Kidney epithelial cell (primary cell): Measurements from ENCODE around the gene HTRA2. TPM values are rescaled to one million over a fixed set of nuclear protein-coding genes. Genes with fewer than 3 reads are reported as not detected.
A peak's percentile ranks its signal among the peaks of the same experiment; 100 is the strongest.

Experiments
- DNase-seq: peaks from one replicate; pipeline ENCODE4 v3.0.0-alpha.2; 2010; ENCODE audit warnings: low read depth
- H3K27me3 ChIP-seq: 2 replicates; pipeline ENCODE4 v1.6.0; 2011; ENCODE audit warnings: low read length; ENCODE audit not compliant: control insufficient read depth, insufficient read depth
- H3K36me3 ChIP-seq: 2 replicates; pipeline ENCODE4 v1.5.1; 2011; ENCODE audit warnings: low read length; ENCODE audit not compliant: control insufficient read depth, insufficient read depth
- H3K4me3 ChIP-seq: 2 replicates; pipeline ENCODE4 v1.5.1; 2011; ENCODE audit warnings: low read depth, mild to moderate bottlenecking, control low read depth, low read length
- total RNA-seq: library from RNA; depleted of rRNA; stranded (reverse); fragments of >200 nt; gene quantifications from 2 replicates; pipeline ENCODE4 v1.2.3, GENCODE V29; 2015
- TF ChIP-seq, protein P1 (sequence below): IDR thresholded peaks from 2 replicates; pipeline ENCODE4 v1.5.1; 2011; ENCODE audit warnings: mild to moderate bottlenecking, moderate library complexity, low read length, control low read depth, inconsistent platforms; ENCODE audit not compliant: insufficient read depth, poor library complexity, severe bottlenecking

Gene HTRA2
- total RNA-seq, 1 donor from 2014 or later, result 35.1 TPM

DNA sequence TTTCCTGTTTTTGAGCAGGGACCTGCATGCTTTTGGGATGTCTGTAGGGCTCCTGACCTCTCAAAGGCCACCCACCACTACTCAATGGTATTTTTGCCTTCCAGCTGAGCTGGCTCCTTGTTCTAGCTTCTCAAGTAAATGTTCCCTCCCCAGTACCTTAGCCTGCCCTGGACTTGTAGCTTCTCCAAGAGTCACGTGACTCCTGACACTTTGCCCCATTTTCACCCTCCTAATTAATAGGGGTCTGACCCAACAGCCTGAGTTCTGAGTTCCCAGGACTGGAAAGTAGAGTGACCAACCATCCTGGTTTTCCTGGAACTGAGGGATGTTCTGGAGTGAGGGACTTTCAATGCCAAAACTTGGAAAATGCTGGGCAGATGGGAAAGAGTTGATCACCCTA lies 34.3 kb upstream of the HTRA2 start:
- Histone ChIP-seq H3K27me3 (peaks cover 31% of the 10 kb centered on the region), H3K4me3 (no peak overlapping the region), H3K36me3 (peaks cover 1% of the 10 kb centered on the region)
- no peak for DNase-seq
- TF ChIP-seq, protein P1, sequence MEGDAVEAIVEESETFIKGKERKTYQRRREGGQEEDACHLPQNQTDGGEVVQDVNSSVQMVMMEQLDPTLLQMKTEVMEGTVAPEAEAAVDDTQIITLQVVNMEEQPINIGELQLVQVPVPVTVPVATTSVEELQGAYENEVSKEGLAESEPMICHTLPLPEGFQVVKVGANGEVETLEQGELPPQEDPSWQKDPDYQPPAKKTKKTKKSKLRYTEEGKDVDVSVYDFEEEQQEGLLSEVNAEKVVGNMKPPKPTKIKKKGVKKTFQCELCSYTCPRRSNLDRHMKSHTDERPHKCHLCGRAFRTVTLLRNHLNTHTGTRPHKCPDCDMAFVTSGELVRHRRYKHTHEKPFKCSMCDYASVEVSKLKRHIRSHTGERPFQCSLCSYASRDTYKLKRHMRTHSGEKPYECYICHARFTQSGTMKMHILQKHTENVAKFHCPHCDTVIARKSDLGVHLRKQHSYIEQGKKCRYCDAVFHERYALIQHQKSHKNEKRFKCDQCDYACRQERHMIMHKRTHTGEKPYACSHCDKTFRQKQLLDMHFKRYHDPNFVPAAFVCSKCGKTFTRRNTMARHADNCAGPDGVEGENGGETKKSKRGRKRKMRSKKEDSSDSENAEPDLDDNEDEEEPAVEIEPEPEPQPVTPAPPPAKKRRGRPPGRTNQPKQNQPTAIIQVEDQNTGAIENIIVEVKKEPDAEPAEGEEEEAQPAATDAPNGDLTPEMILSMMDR, result no peak

- no peak overlapping the region for H3K4me3 ChIP-seq
Measured at GRCh38 chr2:74496997-74497776, 32.5 kb upstream of the HTRA2 start.

GRCh38 chr2:74497777-74498499 lies 31.8 kb upstream of the HTRA2 start:
- peak overlapping the region; percentile 25 for H3K4me3 ChIP-seq

More at GRCh38 chr2:74496997-74497776, 32.5 kb upstream of the HTRA2 start:
- Histone ChIP-seq H3K36me3 (peaks cover 1% of the 10 kb centered on the region), H3K27me3 (peaks cover 44% of the 10 kb centered on the region)
- TF ChIP-seq, protein P1, result no peak
- DNase-seq, result no peak

DNA sequence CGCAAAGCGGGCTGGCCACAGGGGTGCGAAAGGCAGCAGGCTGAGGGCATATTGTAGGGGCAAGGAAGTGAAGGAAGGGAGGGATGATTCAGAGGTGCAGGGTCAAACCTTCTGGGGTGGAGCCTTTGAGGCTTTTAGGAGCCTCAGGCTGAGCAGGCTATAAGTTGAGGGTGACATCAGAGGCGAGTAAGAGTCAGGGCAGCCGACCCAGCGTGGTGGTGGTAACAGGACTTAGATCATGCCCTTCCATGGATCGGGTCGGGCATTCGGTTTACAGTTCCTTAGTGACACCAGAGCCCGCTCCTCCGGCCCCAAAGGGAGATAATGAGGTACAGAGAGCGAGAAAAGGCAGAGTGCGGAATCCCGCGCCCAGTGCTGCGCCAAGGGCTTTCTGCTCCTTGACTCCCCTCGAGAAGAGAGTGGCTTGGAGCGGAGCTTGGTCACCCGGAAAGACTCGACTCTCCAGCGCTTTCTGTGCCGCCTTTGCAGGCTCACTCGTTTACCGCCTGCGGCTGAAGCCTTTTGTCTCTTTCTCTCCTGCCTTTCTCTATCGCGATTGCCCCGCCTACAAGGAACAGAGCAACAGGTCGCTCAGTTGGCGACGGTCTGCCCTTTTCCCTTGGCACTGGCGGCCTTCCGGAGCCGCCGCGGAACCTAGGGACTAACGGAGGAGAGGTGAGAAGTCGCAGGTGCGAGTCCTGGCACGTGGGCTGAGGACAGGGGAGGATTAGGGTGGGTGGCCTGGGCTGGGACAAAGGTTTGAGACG lies 31.1 kb upstream of the HTRA2 start:
- TF ChIP-seq, protein P1, result no peak
- Histone ChIP-seq H3K4me3 (peak overlapping the region; percentile 25), H3K36me3 (no peaks in the 10 kb centered on the region), H3K27me3 (peaks cover 48% of the 10 kb centered on the region)
- no peak for DNase-seq

More at GRCh38 chr2:74497777-74498499, 31.8 kb upstream of the HTRA2 start:
- Histone ChIP-seq H3K36me3 (peaks cover 1% of the 10 kb centered on the region), H3K27me3 (peaks cover 48% of the 10 kb centered on the region)
- no peak for DNase-seq
- TF ChIP-seq, protein P1, result no peak

DNA sequence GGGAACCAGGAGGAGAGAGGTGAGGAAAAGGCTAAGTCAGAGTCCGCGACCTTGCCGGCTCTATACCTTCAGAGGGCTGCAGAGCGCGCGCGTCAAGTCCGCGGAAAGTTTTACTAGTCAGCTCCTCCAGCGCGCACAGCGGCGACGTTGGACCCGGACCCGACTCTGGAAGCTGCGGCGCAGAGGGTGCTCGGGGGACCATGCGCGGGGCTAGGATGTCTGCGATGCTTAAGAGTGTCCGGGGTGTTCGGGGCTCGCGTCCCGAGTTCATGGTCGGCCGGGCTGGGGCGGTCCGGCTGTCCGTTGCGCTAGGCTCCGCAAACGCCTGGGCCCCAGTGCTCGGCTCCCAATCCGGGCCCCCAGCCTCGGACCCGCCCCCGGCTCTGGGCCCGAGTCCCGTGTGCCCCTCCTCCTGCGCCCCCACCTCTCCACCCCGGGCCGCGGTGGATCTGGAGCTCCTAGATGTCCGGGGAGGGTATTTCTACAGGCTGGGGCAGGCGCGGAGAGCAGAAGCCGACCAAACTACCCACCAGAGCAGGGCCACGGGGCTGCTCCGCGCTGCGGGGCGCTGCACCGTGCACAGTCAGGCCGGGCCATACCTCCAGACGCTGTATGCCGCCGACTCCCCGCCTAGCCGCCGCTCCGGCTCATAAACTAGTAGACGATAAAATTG lies 30.3 kb upstream of the HTRA2 start, which contains the start of gene LBX2:
TSS of gene LBX2 (minus strand) at position 337 of the 673 bp plus-strand sequence. CDS start at position 271, 66 bp downstream.
- DNase-seq, result no peak
- TF ChIP-seq, protein P1, result no peak
- Histone ChIP-seq H3K36me3 (no peaks in the 10 kb centered on the region), H3K4me3 (peak within 1 kb of the TSS; percentile 18), H3K27me3 (peaks cover 48% of the 10 kb centered on the region)
